Measurements from ENCODE around the gene KAT6B.

The KAT6B gene

GRCh38 chr10:75066271-75066670 is 239.9 kb downstream of the KAT6B start:
- no peak for DNase-seq (ENCODE audit: low read depth in 2 of 2)

- no peak for DNase-seq (ENCODE audit: low read depth in 2 of 2)
Measured at GRCh38 chr10:75067272-75067671, 240.9 kb downstream of the KAT6B start.

GRCh38 chr10:75068523-75068922 is 242.1 kb downstream of the KAT6B start:
- no peak for DNase-seq (ENCODE audit: low read depth in 2 of 2)

- DNase-seq (ENCODE audit: low read depth in 2 of 2): no peak
Measured at GRCh38 chr10:75070476-75070875, 244.1 kb downstream of the KAT6B start.

GRCh38 chr10:75070961-75071428 is 244.6 kb downstream of the KAT6B start:
- DNase-seq (ENCODE audit: low read depth in 2 of 2): no peak

- DNase-seq (ENCODE audit: low read depth in 2 of 2): no peak
Measured at GRCh38 chr10:75071756-75072155, 245.4 kb downstream of the KAT6B start.

- DNase-seq (ENCODE audit: low read depth in 2 of 2): no peak
Measured at GRCh38 chr10:75072727-75073126, 246.3 kb downstream of the KAT6B start.

- no peak for DNase-seq (ENCODE audit: low read depth in 2 of 2)
Measured at GRCh38 chr10:75073442-75073841, 247.0 kb downstream of the KAT6B start.

GRCh38 chr10:75074711-75075445 is 248.5 kb downstream of the KAT6B start:
- DNase-seq (ENCODE audit: low read depth in 2 of 2): no peak

- DNase-seq (ENCODE audit: low read depth in 2 of 2): no peak
Measured at GRCh38 chr10:75076348-75076747, 249.9 kb downstream of the KAT6B start.

- no peak for DNase-seq (ENCODE audit: low read depth in 2 of 2)
Measured at GRCh38 chr10:75079436-75080083, 253.2 kb downstream of the KAT6B start.

- DNase-seq (ENCODE audit: low read depth in 2 of 2): no peak
Measured at GRCh38 chr10:75080554-75080953, 254.2 kb downstream of the KAT6B start.

GRCh38 chr10:75081379-75081778 is 255.0 kb downstream of the KAT6B start:
- DNase-seq (ENCODE audit: low read depth in 2 of 2): no peak
